DMS79 (cell line): ENCODE data around the gene AK5.
"Not testable (repeated sequence)": the region's sequence is repeated elsewhere in the genome, so short reads cannot be mapped to it uniquely, and the experiment has no call there.

Experiments used
- DNase-seq: peaks from one replicate; lab custom pipeline; 2025; lab: John Stamatoyannopoulos, UW

AK5 gene

GRCh38 chr1:77499466-77499865 is 217.6 kb downstream of the AK5 start:
- DNase-seq, result no peak

- DNase-seq, result no peak
These were observed 223.2 kb downstream of the AK5 start for GRCh38 chr1:77504986-77505385.

DNA sequence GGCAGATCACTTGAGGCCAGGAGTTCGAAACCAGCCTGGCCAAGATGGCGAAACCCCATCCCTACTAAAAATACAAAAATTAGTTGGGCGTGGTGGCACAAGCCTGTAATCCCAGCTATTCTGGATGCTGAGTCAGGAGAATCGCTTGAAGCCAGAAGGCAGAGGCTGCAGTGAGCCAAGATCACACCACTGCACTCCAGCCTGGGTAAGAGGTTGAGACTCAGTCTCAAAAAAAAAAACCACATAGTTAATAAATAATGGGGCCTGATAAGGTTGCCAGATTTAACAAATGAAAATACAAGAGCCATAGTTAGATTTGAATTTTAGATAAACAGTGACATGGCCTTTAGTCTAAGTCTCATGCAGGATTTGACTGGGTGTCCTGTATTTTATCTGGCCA is 225.0 kb downstream of the AK5 start:
- no peak for DNase-seq

DNA sequence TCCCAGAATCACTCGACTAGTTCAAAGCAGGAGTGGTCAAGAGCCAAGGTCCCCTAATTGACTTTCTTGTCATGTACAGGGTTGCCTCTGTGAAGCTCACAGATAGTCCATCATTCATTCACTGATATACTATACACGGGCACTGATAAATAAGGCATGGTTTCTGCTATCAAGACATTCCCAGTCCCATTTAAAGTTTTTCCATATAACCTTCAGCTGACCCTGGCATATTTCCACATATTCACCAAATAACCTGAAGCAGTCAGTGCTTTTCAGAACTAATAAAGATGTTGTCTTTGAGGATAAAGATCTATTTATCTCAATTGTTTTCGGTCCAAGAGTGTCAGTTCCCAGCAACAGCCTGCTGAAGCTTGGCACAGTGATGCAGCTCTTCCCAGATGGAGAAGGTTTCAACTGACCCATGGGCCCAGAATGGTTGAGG is 227.3 kb downstream of the AK5 start:
- DNase-seq, result no peak

DNA sequence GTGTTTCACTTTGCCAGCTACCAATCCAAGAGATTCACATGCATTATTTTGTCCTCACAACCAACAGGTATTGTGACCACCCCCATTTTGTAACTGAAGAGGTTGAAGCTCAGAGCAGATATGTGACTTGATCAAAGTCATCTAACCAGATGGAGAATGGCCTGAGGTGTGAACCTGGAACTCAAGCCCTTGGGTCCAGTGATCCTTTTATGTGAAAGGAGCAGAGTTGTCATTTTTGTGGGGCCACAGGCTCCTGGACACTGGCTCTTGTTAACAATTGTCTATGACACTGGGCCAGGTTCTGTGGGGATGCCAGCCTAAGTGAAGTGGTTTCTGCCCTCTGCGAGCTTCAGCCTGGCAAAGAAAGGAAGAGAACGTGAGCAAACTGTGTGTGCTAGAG is 228.1 kb downstream of the AK5 start:
- DNase-seq, result no peak

DNA sequence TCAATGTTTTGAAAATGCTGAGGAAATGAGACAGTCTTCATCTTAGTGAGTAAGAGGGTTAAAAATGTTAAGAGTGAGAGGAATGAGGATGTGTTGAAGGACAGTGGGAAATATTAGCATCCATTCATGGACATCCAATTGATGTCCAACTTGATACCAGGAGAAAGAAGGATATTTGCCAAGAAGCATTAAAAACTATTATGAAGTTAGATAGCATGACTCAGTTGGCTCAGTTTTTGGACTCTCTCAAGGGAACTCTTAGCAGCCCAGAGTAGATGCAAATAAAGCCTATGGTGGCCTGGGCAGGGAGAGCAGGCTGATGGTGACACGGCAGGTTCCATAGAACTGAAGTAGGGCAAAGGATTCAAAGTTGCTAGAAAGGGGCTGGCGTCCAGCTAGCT is 229.6 kb downstream of the AK5 start:
- no peak for DNase-seq

- not testable (repeated sequence) for DNase-seq
These were observed 230.8 kb downstream of the AK5 start for GRCh38 chr1:77512650-77513049.

DNA sequence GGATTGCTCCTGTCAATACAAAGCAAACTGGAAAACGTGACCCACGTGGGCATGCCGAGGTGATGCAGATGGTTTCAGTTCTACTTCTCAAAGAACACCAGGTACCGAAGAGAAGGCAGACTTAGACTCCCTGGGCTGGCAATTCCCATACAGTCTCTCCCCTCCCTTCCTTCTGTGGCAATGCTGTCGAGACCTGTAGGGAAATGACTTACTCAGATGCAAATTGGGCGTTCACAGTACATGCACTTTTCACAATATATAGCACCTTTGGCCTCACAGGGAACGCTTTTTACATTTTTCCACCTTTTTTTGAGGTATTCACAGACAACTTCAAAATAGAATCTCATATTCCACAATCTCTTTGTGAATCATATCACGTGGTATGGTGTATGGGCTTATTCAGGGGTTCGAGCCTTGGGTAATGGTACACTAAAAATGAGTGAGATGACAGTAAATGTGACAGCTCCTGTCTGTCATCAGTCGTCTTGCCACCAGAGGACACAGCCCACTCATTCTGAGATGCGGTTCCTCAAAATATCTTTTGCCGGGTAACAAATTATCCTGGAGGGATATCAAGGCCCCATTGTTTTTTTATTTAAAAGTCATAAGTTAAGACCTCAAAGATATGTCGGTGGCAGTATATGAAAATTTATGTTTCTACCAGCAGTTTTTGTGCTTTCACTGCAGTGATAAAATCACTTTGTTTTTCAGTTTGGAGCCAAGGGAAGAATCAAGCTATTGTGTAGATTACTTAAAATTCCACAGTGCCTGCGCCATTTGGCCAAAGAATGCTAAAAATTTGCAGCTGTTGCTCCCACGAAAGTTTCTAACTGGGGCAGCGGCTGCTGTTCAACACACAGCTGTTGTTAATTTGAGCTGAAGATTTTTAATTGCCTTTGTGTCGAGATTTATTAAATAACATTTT is 232.3 kb downstream of the AK5 start:
- DNase-seq, result no peak

DNA sequence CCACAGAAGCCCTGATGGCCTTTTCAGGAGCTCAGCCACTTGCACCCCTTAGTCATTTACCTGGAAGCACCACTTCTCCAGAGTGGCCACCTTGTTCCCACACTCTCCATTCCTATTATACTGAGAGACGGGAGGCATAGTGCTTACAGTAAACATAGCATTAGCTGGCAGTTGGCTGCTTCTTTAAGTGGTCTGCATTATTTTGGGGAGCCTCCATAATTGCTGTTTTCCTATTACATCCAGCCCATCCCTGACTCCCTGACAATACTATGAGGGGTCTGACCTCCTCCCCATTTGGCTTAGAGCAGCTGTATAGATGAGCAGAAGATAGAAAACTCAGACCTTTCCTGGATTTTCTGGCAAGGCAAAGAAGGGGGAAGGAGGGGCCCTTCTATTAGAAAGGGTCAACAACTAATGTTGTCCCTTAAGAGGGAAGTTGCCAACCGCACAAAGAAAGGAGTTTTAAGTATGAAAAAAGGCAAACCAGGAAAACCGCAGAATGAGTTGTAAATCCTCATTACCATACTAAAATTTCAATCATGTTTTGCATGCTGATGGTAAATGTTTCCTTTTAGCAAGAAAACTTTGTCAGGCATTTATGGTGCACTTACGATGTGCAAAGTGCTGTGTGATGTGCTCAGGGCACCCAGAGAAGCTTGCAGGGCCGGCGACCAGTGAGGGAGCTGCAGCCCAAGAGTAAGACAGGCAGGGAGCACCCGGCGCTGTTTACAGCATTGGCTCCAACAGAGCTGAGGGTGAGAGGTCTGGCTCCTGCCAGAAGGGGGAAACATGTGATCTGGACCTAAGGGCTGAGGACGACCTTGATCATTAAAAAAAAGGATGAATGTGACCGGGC is 233.3 kb downstream of the AK5 start:
- DNase-seq, result no peak

DNA sequence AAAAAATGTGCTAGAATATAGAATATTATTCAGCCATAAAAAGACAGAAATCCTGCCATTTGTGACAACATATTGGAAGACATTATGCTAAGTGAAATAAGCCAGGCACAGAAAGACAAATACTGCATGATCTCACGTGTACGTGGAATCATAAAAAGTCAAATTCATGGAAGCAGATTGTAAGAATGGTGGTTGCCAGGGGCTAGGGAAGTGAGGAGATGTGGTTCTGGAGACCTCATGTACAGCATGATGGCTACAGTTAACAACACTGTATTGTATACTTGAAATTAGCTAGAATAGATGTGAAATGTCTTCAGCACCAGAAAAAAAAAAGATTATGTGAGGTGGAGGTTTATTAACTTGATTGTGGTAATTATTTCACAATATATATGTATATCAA is 234.3 kb downstream of the AK5 start:
- DNase-seq, result no peak

GRCh38 chr1:77524038-77524437 is 242.2 kb downstream of the AK5 start:
- no peak for DNase-seq

GRCh38 chr1:77531149-77531548 is 249.3 kb downstream of the AK5 start:
- not testable (repeated sequence) for DNase-seq

- DNase-seq, result not testable (repeated sequence)
These were observed 249.9 kb downstream of the AK5 start for GRCh38 chr1:77531596-77532280.

- no peak for DNase-seq
These were observed 250.8 kb downstream of the AK5 start for GRCh38 chr1:77532641-77533040.

- no peak for DNase-seq
These were observed 252.0 kb downstream of the AK5 start for GRCh38 chr1:77533660-77534305.

GRCh38 chr1:77534456-77534855 is 252.6 kb downstream of the AK5 start:
- no peak for DNase-seq

DNA sequence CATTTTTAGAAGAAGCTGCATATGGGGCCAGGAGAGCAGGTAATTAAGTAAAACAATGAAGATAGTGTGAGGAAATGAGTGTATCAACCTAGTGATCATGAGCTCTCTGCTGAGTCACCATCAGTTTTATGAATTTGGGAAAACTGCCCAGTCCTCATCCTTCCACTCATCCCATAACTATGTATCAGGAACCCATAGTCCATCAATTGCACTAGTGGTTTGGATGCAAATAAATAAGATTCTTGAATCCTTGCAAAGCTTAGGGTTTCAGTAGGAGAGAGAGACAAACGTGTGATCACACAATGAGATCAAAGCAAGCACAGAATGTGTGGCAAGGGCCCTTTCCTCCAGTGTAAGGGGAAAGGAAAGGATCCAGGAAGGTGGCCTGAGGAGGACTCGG is 255.0 kb downstream of the AK5 start:
- no peak for DNase-seq

DNA sequence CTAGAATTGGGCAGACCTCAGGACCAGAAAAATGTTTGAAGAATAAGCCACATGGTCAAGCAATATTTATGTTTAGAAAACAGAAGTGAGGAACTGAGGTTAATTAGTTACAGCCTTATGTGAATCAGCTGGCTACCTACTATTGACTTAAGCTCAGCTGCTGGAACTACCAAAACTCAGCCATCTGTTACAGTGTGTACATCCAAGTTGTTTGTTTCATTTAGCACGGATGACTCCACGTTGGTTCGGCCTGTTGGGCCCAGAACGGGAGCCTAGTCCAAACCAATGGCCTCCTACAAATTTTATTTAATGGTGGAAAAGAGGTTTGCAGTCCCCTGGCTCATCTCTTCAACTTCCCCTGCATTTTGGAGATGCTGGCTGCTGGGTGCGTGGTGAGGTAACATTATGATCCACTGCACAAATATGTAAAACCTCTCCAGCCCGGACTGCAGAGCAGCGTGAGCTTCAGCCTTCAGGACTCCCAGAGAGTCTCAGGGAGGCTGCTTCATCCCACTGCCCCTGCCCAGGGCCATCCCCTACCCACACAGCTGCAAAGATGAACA is 257.2 kb downstream of the AK5 start:
- no peak for DNase-seq

GRCh38 chr1:77539519-77540142 is 257.8 kb downstream of the AK5 start:
- DNase-seq, result no peak

DNA sequence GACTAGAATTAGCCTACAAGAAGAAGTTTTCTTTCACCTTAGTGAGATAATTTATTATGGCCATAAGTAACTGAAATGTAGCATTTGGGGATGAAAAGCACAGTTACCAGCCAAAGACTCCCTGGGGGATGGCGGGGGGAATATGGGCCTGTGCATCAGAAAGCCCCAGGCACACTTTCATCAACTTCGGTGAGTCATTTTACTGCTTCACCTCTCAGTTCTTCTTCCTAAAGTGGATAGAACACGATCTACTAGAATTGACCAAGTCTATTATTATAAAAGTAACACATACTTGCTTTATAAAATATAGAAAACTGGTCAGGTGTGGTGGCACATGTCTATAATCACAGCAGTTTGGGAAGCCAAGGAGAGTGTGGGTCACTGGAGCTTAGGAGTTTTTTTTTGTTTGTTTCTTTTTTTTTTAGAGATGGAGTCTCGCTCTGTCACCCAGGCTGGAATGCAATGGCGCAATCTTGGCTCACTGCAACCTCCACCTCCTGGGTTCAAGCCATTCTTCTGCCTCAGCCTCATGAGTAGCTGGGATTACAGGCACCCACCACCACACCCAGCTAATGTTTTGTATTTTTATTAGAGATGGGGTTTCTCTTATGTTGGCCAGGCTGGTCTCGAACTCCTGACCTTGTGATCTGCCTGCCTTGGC is 258.8 kb downstream of the AK5 start:
- no peak for DNase-seq

- no peak for DNase-seq
These were observed 259.3 kb downstream of the AK5 start for GRCh38 chr1:77541162-77541545.
